Stimulated activated CD4-positive, alpha-beta T cell treated with anti-CD3 and anti-CD28 coated beads, Interleukin-4, amount 100 ng/mL, for 48 hours (primary cell): ENCODE data around the gene MTHFD1L.

ENCODE experiments used
- DNase-seq, 2 donors: peaks; one replicate each; pipeline ENCODE4 v3.0.0-alpha.2; 2020; ENCODE audit warnings: low read depth in 2 of 2

MTHFD1L gene

GRCh38 chr6:150898399-150899170 lies 33.1 kb downstream of the MTHFD1L start:
- DNase-seq: no peak

- DNase-seq: no peak
These were observed 33.7 kb downstream of the MTHFD1L start for GRCh38 chr6:150899231-150899630.

GRCh38 chr6:150900049-150900448 lies 34.5 kb downstream of the MTHFD1L start:
- DNase-seq: no peak

GRCh38 chr6:150902142-150902776 lies 36.8 kb downstream of the MTHFD1L start:
- DNase-seq: no peak

- no peak for DNase-seq
These were observed 40.3 kb downstream of the MTHFD1L start for GRCh38 chr6:150905769-150906168.

- DNase-seq: no peak
These were observed 41.3 kb downstream of the MTHFD1L start for GRCh38 chr6:150906641-150907326.

GRCh38 chr6:150907383-150907782 lies 41.9 kb downstream of the MTHFD1L start:
- no peak for DNase-seq

GRCh38 chr6:150908901-150909300 lies 43.4 kb downstream of the MTHFD1L start:
- no peak for DNase-seq

GRCh38 chr6:150910561-150910960 lies 45.1 kb downstream of the MTHFD1L start:
- DNase-seq: no peak

- no peak for DNase-seq
These were observed 48.9 kb downstream of the MTHFD1L start for GRCh38 chr6:150914372-150914771.

- DNase-seq: no peak
These were observed 49.8 kb downstream of the MTHFD1L start for GRCh38 chr6:150915131-150915879.

- no peak for DNase-seq
These were observed 50.4 kb downstream of the MTHFD1L start for GRCh38 chr6:150915880-150916265.

- no peak for DNase-seq
These were observed 54.4 kb downstream of the MTHFD1L start for GRCh38 chr6:150919938-150920337.

- DNase-seq: no peak
These were observed 56.6 kb downstream of the MTHFD1L start for GRCh38 chr6:150922137-150922536.

- no peak for DNase-seq
These were observed 59.5 kb downstream of the MTHFD1L start for GRCh38 chr6:150924808-150925589.

- no peak for DNase-seq
These were observed 60.1 kb downstream of the MTHFD1L start for GRCh38 chr6:150925590-150925928.

- no peak for DNase-seq
These were observed 60.5 kb downstream of the MTHFD1L start for GRCh38 chr6:150925976-150926375.

- DNase-seq: no peak
These were observed 63.4 kb downstream of the MTHFD1L start for GRCh38 chr6:150928882-150929281.

- no peak for DNase-seq
These were observed 63.9 kb downstream of the MTHFD1L start for GRCh38 chr6:150929416-150929815.

GRCh38 chr6:150930841-150931240 lies 65.3 kb downstream of the MTHFD1L start:
- no peak for DNase-seq

- DNase-seq: no peak
These were observed 65.9 kb downstream of the MTHFD1L start for GRCh38 chr6:150931405-150931804.
